ENCODE results near the gene TLN1.

The TLN1 gene

DNA sequence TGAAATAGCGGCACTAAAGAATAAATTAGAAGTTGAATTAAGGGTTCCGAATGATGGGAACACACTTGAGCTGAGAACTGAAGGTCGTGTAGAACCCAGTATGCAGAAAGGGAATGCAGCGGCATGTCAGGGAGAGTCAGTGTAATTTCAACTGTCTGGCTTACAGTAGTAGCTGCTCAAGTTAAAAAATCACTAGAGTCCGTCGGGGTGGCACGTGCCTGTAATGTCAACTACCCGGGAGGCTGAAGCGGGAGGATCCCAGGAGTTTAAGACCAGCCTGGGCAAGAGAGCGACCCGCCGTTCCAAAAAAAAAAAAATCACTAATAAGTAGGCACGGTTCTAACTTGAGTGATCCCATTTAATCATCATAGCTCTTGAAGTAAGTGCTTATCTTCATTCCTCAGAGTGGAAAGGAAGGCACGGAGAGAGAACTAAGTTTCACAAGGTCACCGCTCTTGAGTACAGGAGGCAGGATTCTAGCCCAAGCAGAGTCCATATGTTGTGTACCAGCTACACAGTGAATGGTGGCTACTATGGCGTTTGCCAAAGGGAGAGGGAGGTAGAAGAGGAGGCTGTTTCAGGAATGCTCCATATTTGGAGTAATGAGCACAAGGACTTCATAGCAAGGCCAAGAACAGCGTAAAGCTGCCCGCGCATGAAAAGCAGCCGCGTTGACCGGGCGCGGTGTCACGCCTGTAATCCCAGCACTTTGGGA, 75.0 kb downstream of the TLN1 start:
- peak overlapping the region; percentile 47 for H3K4me3 ChIP-seq (ENCODE audit: low read length)
- DNase-seq (ENCODE audit: low read depth): no peak
- TF ChIP-seq, protein P1, sequence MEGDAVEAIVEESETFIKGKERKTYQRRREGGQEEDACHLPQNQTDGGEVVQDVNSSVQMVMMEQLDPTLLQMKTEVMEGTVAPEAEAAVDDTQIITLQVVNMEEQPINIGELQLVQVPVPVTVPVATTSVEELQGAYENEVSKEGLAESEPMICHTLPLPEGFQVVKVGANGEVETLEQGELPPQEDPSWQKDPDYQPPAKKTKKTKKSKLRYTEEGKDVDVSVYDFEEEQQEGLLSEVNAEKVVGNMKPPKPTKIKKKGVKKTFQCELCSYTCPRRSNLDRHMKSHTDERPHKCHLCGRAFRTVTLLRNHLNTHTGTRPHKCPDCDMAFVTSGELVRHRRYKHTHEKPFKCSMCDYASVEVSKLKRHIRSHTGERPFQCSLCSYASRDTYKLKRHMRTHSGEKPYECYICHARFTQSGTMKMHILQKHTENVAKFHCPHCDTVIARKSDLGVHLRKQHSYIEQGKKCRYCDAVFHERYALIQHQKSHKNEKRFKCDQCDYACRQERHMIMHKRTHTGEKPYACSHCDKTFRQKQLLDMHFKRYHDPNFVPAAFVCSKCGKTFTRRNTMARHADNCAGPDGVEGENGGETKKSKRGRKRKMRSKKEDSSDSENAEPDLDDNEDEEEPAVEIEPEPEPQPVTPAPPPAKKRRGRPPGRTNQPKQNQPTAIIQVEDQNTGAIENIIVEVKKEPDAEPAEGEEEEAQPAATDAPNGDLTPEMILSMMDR (conservative IDR thresholded peaks at IDR 0.05; ENCODE audit: low read depth, low read length): no peak

DNA sequence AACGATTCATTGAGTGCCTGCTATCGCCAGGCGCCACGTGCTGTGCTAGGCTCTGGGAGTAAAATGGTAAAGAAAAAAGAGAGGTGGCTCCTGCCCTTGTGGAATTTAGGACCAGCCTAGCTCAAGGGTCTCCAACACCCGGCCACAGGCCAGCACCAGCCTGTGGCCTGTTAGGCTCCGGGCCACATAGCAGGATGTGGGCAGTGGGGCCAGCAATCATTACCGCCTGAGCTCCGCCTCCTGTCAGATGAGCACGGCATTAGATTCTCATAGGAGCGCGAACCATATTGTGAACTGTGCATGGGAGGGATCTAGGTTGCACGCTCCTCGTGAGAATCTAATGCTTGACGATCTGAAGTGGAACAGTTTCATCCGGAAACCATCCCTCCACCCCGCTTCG, 75.6 kb downstream of the TLN1 start:
- TF ChIP-seq, protein P1 (conservative IDR thresholded peaks at IDR 0.05; ENCODE audit: low read depth, low read length): no peak
- H3K4me3 ChIP-seq (ENCODE audit: low read length): no peak overlapping the region
- no peak for DNase-seq (ENCODE audit: low read depth)

GRCh38 chr9:35653611-35654010, 78.4 kb downstream of the TLN1 start:
- TF ChIP-seq, protein P1 (conservative IDR thresholded peaks at IDR 0.05; ENCODE audit: low read depth, low read length): no peak
- DNase-seq (ENCODE audit: low read depth): no peak
- H3K4me3 ChIP-seq (ENCODE audit: low read length): no peak overlapping the region

DNA sequence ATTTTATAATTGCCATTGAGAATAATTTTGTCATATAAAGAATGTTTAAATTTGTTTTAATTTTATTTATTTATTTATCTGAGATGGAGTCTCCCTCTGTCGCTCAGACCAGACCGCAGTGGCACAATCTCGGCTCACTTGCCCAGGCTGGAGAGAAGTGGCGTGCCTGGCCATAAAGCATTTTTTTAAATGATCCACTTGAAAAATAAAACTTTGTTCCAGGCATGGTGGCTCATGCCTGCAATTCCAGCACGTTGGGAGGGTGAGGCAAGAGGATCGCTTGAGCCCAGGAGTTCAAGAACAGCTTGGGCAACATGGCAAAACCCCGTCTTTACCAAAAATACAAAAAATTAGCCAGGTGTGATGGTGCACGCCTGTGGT, 79.2 kb downstream of the TLN1 start:
- TF ChIP-seq, protein P1 (conservative IDR thresholded peaks at IDR 0.05; ENCODE audit: low read depth, low read length): no peak
- no peak for DNase-seq (ENCODE audit: low read depth)
- no peak overlapping the region for H3K4me3 ChIP-seq (ENCODE audit: low read length)

GRCh38 chr9:35651956-35652828, 79.8 kb downstream of the TLN1 start:
- DNase-seq (ENCODE audit: low read depth): no peak
- H3K4me3 ChIP-seq (ENCODE audit: low read length): no peak overlapping the region
- TF ChIP-seq, protein P1 (conservative IDR thresholded peaks at IDR 0.05; ENCODE audit: low read depth, low read length): no peak

DNA sequence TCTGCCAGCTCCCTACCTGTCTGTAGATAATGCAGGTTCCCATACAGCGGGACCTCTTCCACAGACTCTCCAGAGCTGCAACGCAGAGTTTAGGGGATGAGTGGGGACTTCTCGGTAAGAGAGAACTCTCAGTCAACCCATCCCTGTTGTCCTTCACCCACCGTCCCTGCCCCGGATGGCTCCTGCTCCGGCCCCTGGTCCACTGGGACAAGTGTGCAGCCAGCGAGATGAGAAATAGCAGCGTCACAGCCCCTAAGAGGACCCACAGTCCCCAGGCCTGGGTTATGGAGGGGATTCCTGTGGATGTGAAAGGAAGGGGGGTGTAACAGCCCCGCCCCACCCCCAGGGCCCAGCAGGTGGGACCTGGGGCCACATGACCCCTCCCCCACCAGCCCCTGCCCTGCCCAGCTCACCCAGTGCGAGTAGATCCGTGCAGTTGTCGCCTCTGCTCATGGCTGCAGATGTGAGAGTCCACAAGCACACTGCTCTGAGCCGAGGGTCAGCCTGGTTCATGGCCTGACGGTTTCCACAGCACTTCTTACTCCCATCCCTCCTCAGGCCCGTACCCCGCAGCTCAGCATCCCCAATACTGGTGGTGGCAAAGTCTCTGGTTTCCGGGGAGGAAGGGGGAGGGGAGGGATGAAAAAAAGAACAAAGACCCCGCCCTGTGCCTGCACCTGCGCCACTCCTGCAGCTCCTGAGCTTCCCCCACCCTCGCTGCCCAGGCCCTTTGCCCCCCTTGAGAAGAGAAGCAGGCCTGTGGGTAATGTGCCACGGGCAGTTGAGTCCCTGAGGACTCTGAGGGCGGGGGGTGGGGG, 81.4 kb downstream of the TLN1 start, which contains the start of gene SIT1:
Gene SIT1 (minus strand): TSS at position 591 of the 818 bp plus-strand sequence. CDS start 78 bp downstream, at position 513.
- H3K4me3 ChIP-seq (ENCODE audit: low read length): no peak within 1 kb of the TSS
- no peak for DNase-seq (ENCODE audit: low read depth)
- TF ChIP-seq, protein P1 (conservative IDR thresholded peaks at IDR 0.05; ENCODE audit: low read depth, low read length): no peak
